Tibial nerve (tissue), 4 donors: ENCODE results near the gene MAN2B2. TPM values are rescaled to one million over a fixed set of nuclear protein-coding genes. Genes with fewer than 3 reads are reported as not detected.

Experiments
- DNase-seq, 2 donors: peaks; one replicate each; pipeline ENCODE4 v3.0.0-alpha.2; 2019; ENCODE audit warnings: low spot score in 2 of 2
- H3K27ac ChIP-seq, 4 donors: fragments of 200-600 bp; sonication (generic) in 3 of 4; one replicate each; pipeline ENCODE4 v1.5.1; 2017 to 2019; ENCODE audit warnings: mild to moderate bottlenecking in 1 of 4
- H3K27me3 ChIP-seq, 2 donors: fragments of 200-600 bp; sonication (generic) in 1 of 2; one replicate each; pipeline versions ENCODE4 v1.5.1 to v1.6.0; 2017 to 2019
- H3K36me3 ChIP-seq, 3 donors: fragments of 200-600 bp; sonication (generic); one replicate each; pipeline ENCODE4 v1.5.1; 2018 to 2019
- H3K4me1 ChIP-seq, 4 donors: fragments of 200-600 bp; sonication (generic) in 3 of 4; one replicate each; pipeline ENCODE4 v1.5.1; 2017 to 2019
- H3K4me3 ChIP-seq, 4 donors: fragments of 200-600 bp; sonication (generic) in 3 of 4; one replicate each; pipeline ENCODE4 v1.5.1; 2017 to 2019; ENCODE audit warnings: mild to moderate bottlenecking in 1 of 4, moderate library complexity in 1 of 4
- H3K9me3 ChIP-seq, 4 donors: fragments of 200-600 bp; sonication (generic) in 3 of 4; one replicate each; pipeline ENCODE4 v1.5.1; 2017 to 2019
- CTCF ChIP-seq, 5 experiments: fragments of 200-600 bp in 3 of 5; fragments of 450-650 bp in 2 of 5; sonication (generic) in 3 of 5; IDR thresholded peaks; one replicate each; pipeline ENCODE4 v1.5.1; 2016 to 2019; ENCODE audit warnings: antibody characterized with exemption in 5 of 5, mild to moderate bottlenecking in 3 of 5, moderate library complexity in 2 of 5
- EP300 ChIP-seq, 2 donors: sonication (generic); formaldehyde crosslinking; IDR thresholded peaks; one replicate each; pipeline ENCODE4 v1.6.1; 2017; ENCODE audit warnings: antibody characterized with exemption in 2 of 2, mild to moderate bottlenecking in 1 of 2
- POLR2A ChIP-seq, 2 donors: fragments of 450-650 bp; IDR thresholded peaks; one replicate each; pipeline ENCODE4 v1.6.1; 2017; ENCODE audit warnings: antibody characterized with exemption in 2 of 2, mild to moderate bottlenecking in 2 of 2, moderate library complexity in 2 of 2
- WGBS, 2 donors: methylation state at CpG; one replicate each; pipeline ENCODE4 v1.1.5; 2018; 5-methylcytosine and 5-hydroxymethylcytosine counted together
- total RNA-seq, 4 donors: library from RNA; depleted of rRNA; stranded (reverse); fragments of >200 nt; gene quantifications; one replicate each; pipeline ENCODE4 v1.1.0, GENCODE V29; 2016

Gene MAN2B2
- total RNA-seq, 4 donors from 2014 or later: 33.0 to 66.3 (median 44.6) TPM

GRCh38 chr4:6561173-6561516, 13.8 kb upstream of the MAN2B2 start:
- H3K9me3 ChIP-seq: no peaks in the 10 kb centered on the region
- WGBS, 2 donors: 16 to 35% methylated on average over 6 of the region's 6 CpGs
- DNase-seq: no peak
- peaks cover 0 to 93% of the 10 kb centered on the region in 2 donors for H3K27me3 ChIP-seq
- H3K27ac ChIP-seq: no peak overlapping the region
- H3K4me3 ChIP-seq: no peak overlapping the region
- TF ChIP-seq EP300 (IDR thresholded peaks at IDR 0.05): no peak
- no peak for TF ChIP-seq POLR2A (IDR thresholded peaks at IDR 0.05)
- TF ChIP-seq CTCF (IDR thresholded peaks at IDR 0.05): no peak
- H3K4me1 ChIP-seq: peaks cover 0 to 23% (median 12%) of the 10 kb centered on the region in 4 donors
- no peaks in the 10 kb centered on the region for H3K36me3 ChIP-seq

GRCh38 chr4:6561706-6562371, 13.2 kb upstream of the MAN2B2 start:
- Histone ChIP-seq H3K27ac (no peak overlapping the region), H3K4me3 (no peak overlapping the region), H3K36me3 (no peaks in the 10 kb centered on the region), H3K27me3 (peaks cover 0 to 86% of the 10 kb centered on the region in 2 donors), H3K4me1 (peaks cover 0 to 23% (median 12%) of the 10 kb centered on the region in 4 donors), H3K9me3 (no peaks in the 10 kb centered on the region)
- DNase-seq: no peak
- no peak for TF ChIP-seq CTCF (IDR thresholded peaks at IDR 0.05)
- TF ChIP-seq POLR2A (IDR thresholded peaks at IDR 0.05): no peak
- no peak for TF ChIP-seq EP300 (IDR thresholded peaks at IDR 0.05)
- WGBS, 2 donors: 40 to 43% methylated on average over 16 of the region's 16 CpGs

- H3K36me3 ChIP-seq: no peaks in the 10 kb centered on the region
- peak overlapping the region; percentile 19 to 52 (median 32) for H3K4me3 ChIP-seq
- H3K27me3 ChIP-seq: peaks cover 0 to 72% of the 10 kb centered on the region in 2 donors
- no peak overlapping the region for H3K27ac ChIP-seq
- peaks cover 0 to 23% (median 12%) of the 10 kb centered on the region in 4 donors for H3K4me1 ChIP-seq
- no peaks in the 10 kb centered on the region for H3K9me3 ChIP-seq
- WGBS, 2 donors: 0 to 1% methylated on average over 18 to 94 of the region's 127 CpGs
- no peak for DNase-seq
- no peak for TF ChIP-seq EP300 (IDR thresholded peaks at IDR 0.05)
- no peak for TF ChIP-seq POLR2A (IDR thresholded peaks at IDR 0.05)
- no peak for TF ChIP-seq CTCF (IDR thresholded peaks at IDR 0.05)
These were observed 11.8 kb upstream of the MAN2B2 start for GRCh38 chr4:6562931-6563901.

- DNase-seq: no peak
- WGBS, 2 donors: 5 to 14% methylated on average over 26 to 64 of the region's 66 CpGs
- H3K9me3 ChIP-seq: no peaks in the 10 kb centered on the region
- TF ChIP-seq POLR2A (IDR thresholded peaks at IDR 0.05): no peak
- no peak for TF ChIP-seq CTCF (IDR thresholded peaks at IDR 0.05)
- TF ChIP-seq EP300 (IDR thresholded peaks at IDR 0.05): no peak
- no peaks in the 10 kb centered on the region for H3K36me3 ChIP-seq
- peak overlapping the region in 3 of 4 donors; percentile 18 to 52 (median 22) for H3K4me3 ChIP-seq
- peaks cover 0 to 23% (median 12%) of the 10 kb centered on the region in 4 donors for H3K4me1 ChIP-seq
- H3K27me3 ChIP-seq: peaks cover 0 to 64% of the 10 kb centered on the region in 2 donors
- H3K27ac ChIP-seq: no peak overlapping the region
These were observed 10.9 kb upstream of the MAN2B2 start for GRCh38 chr4:6563935-6564645.
